Mesothelial cell of epicardium (in vitro differentiated cells): ENCODE measurements around the gene EFS. TPM values are rescaled to one million over a fixed set of nuclear protein-coding genes. Genes with fewer than 3 reads are reported as not detected.

Source experiments
- DNase-seq, 2 experiments: peaks; one replicate each; pipeline ENCODE4 v3.0.0; 2021; ENCODE audit warnings: low spot score in 2 of 2; ENCODE audit not compliant: unreplicated experiment in 2 of 2
- H3K27ac Mint-ChIP-seq: 2 replicates; pipeline ENCODE4 v1.8.0; 2021; ENCODE audit warnings: mixed read lengths
- H3K27me3 Mint-ChIP-seq: 2 replicates; pipeline ENCODE4 v1.8.0; 2021; ENCODE audit warnings: low read depth, mixed read lengths
- H3K36me3 Mint-ChIP-seq: 2 replicates; pipeline ENCODE4 v1.8.0; 2021; ENCODE audit warnings: mixed read lengths
- H3K4me1 Mint-ChIP-seq: 2 replicates; pipeline ENCODE4 v1.8.0; 2021; ENCODE audit warnings: mixed read lengths
- H3K4me3 Mint-ChIP-seq: 2 replicates; pipeline ENCODE4 v1.8.0; 2021; ENCODE audit warnings: mild to moderate bottlenecking, moderate library complexity, mixed read lengths
- H3K9me3 Mint-ChIP-seq: 2 replicates; pipeline ENCODE4 v1.8.0; 2021; ENCODE audit warnings: mixed read lengths
- CTCF ChIP-seq: fragments of 200-600 bp; sonication (generic); IDR thresholded peaks from one replicate; pipeline ENCODE4 v1.5.0; 2021; ENCODE audit warnings: antibody characterized with exemption; ENCODE audit not compliant: unreplicated experiment
- total RNA-seq: library from RNA; stranded (reverse); gene quantifications from 3 replicates; pipeline ENCODE4 v1.2.1, GENCODE V29; 2021

EFS gene
- total RNA-seq, 1 donor from 2014 or later = 81.2 TPM

DNA sequence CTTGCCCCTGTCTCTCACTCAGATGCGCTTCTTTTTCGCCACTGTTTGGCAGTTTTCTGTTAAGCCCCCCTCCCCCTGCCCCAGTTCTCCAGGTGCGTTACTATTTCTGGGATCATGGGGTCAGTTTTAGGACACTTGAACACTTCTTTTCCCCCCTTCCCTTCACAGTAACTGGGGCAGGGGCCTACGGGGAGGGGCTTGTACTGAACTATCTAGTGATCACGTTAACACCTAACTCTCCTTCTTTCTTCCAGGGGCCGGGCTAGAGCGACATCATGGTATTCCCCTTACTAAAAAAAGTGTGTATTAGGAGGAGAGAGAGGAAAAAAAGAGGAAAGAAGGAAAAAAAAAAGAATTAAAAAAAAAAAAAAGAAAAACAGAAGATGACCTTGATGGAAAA is 40.0 kb downstream of the EFS start:
- DNase-seq = no peak
- Mint-ChIP-seq H3K27ac (no peak overlapping the region), H3K4me1 (peaks cover 28% of the 10 kb centered on the region), H3K36me3 (peaks cover 11% of the 10 kb centered on the region), H3K9me3 (no peaks in the 10 kb centered on the region), H3K4me3 (no peak overlapping the region), H3K27me3 (no peaks in the 10 kb centered on the region)
- no peak for TF ChIP-seq CTCF

GRCh38 chr14:23324455-23324846 is 40.5 kb downstream of the EFS start:
- H3K9me3 Mint-ChIP-seq = no peaks in the 10 kb centered on the region
- peaks cover 32% of the 10 kb centered on the region for H3K4me1 Mint-ChIP-seq
- no peak overlapping the region for H3K27ac Mint-ChIP-seq
- no peak overlapping the region for H3K4me3 Mint-ChIP-seq
- DNase-seq = no peak
- peaks cover 16% of the 10 kb centered on the region for H3K36me3 Mint-ChIP-seq
- H3K27me3 Mint-ChIP-seq = no peaks in the 10 kb centered on the region
- TF ChIP-seq CTCF = no peak

GRCh38 chr14:23323838-23324454 is 41.0 kb downstream of the EFS start:
- no peak overlapping the region for H3K4me3 Mint-ChIP-seq
- no peak for TF ChIP-seq CTCF
- no peak for DNase-seq
- H3K27ac Mint-ChIP-seq = peak overlapping the region; percentile 66
- H3K9me3 Mint-ChIP-seq = no peaks in the 10 kb centered on the region
- peaks cover 32% of the 10 kb centered on the region for H3K4me1 Mint-ChIP-seq
- peaks cover 16% of the 10 kb centered on the region for H3K36me3 Mint-ChIP-seq
- no peaks in the 10 kb centered on the region for H3K27me3 Mint-ChIP-seq

GRCh38 chr14:23322568-23323517 is 42.1 kb downstream of the EFS start:
- H3K36me3 Mint-ChIP-seq = peaks cover 16% of the 10 kb centered on the region
- no peak for DNase-seq
- H3K4me3 Mint-ChIP-seq = peak overlapping the region; percentile 96
- TF ChIP-seq CTCF = no peak
- peaks cover 30% of the 10 kb centered on the region for H3K4me1 Mint-ChIP-seq
- H3K27me3 Mint-ChIP-seq = no peaks in the 10 kb centered on the region
- H3K9me3 Mint-ChIP-seq = no peaks in the 10 kb centered on the region
- peak overlapping the region; percentile 97 for H3K27ac Mint-ChIP-seq

DNA sequence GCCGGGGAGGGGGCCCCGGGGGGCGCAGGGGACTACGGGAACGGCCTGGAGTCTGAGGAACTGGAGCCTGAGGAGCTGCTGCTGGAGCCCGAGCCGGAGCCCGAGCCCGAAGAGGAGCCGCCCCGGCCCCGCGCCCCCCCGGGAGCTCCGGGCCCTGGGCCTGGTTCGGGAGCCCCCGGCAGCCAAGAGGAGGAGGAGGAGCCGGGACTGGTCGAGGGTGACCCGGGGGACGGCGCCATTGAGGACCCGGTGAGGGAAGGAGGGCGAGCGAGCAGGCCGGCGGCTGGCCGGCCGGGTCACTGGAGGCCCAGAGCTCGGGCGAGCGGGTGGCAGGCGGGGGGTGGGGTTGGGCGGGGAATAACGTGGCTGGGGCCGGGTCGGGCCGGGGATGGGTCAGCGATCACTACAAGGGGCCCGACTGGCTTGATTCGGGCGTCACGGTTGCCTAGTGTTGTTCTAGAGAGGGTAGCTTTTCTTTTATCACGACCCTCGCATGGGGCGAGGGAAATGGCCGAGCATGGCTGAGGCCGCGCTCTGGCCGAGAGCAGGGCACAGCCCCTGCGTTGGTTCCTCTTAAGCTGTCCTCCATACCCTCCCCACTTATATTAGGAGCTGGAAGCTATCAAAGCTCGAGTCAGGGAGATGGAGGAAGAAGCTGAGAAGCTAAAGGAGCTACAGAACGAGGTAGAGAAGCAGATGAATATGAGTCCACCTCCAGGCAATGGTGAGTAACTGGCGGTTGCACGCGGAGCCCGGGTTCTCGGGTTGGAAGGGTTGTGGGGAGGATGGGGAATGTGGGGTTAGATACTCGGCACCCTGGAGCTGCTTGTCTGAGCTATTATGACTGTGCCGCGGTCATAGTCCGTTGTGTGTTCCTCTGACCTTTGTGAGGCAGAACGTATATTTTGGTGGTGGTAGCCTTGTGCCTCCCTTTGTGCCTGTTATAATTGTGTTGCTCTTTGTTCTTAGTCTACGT is 43.1 kb downstream of the EFS start:
- TF ChIP-seq CTCF = no peak
- Mint-ChIP-seq H3K36me3 (peaks cover 16% of the 10 kb centered on the region), H3K27ac (peak overlapping the region; percentile 97), H3K27me3 (no peaks in the 10 kb centered on the region), H3K4me3 (peak overlapping the region; percentile 96), H3K4me1 (peaks cover 30% of the 10 kb centered on the region), H3K9me3 (no peaks in the 10 kb centered on the region)
- DNase-seq = no peak
